ENCODE results near the gene CUEDC1. TPM values are rescaled to one million over a fixed set of nuclear protein-coding genes. Genes with fewer than 3 reads are reported as not detected.

The CUEDC1 gene
- total and polyA plus RNA-seq, 2 of the 13 experiments (the other 11 are each of a cell fraction or from before 2014, with no cell fraction given): 7.4 to 12.9 TPM

DNA sequence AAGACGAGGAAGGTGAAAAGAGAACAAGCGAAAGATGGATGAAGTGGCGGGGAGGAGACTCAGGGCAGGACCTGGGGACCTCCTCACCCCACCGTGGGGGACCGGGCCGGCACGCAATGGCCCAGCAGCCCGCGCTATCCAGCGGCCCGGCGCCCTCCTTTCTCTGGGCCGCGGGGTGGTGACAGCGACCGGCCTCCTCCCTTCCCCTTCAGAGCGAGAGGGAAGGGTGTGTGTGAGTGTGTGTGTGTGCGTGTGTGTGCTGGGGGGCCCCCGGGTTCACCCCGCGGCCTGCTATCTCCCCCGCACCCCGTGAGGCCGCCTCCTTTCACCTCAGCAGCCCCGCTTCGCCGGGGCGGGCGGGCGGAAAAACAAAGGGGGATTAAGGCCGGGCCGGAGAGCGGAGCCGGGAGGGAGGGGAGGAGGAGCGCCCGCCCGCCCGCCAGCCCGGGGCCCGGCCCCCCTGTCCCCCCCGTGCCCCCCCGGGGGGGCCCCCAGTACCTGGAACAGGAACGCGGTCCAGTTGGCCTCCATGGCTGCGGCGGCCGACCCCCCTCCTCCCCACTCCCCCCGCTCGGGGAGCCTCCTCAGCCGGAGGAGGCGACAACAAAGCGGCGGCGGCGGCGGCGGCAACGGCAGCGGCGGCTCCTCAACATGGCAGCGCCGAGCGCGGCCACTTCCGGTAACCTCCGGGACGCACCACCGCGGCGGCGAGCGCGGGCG is 32.5 kb upstream of the CUEDC1 start, which contains the start of gene VEZF1 (continued):
- TF ChIP-seq, protein P1, sequence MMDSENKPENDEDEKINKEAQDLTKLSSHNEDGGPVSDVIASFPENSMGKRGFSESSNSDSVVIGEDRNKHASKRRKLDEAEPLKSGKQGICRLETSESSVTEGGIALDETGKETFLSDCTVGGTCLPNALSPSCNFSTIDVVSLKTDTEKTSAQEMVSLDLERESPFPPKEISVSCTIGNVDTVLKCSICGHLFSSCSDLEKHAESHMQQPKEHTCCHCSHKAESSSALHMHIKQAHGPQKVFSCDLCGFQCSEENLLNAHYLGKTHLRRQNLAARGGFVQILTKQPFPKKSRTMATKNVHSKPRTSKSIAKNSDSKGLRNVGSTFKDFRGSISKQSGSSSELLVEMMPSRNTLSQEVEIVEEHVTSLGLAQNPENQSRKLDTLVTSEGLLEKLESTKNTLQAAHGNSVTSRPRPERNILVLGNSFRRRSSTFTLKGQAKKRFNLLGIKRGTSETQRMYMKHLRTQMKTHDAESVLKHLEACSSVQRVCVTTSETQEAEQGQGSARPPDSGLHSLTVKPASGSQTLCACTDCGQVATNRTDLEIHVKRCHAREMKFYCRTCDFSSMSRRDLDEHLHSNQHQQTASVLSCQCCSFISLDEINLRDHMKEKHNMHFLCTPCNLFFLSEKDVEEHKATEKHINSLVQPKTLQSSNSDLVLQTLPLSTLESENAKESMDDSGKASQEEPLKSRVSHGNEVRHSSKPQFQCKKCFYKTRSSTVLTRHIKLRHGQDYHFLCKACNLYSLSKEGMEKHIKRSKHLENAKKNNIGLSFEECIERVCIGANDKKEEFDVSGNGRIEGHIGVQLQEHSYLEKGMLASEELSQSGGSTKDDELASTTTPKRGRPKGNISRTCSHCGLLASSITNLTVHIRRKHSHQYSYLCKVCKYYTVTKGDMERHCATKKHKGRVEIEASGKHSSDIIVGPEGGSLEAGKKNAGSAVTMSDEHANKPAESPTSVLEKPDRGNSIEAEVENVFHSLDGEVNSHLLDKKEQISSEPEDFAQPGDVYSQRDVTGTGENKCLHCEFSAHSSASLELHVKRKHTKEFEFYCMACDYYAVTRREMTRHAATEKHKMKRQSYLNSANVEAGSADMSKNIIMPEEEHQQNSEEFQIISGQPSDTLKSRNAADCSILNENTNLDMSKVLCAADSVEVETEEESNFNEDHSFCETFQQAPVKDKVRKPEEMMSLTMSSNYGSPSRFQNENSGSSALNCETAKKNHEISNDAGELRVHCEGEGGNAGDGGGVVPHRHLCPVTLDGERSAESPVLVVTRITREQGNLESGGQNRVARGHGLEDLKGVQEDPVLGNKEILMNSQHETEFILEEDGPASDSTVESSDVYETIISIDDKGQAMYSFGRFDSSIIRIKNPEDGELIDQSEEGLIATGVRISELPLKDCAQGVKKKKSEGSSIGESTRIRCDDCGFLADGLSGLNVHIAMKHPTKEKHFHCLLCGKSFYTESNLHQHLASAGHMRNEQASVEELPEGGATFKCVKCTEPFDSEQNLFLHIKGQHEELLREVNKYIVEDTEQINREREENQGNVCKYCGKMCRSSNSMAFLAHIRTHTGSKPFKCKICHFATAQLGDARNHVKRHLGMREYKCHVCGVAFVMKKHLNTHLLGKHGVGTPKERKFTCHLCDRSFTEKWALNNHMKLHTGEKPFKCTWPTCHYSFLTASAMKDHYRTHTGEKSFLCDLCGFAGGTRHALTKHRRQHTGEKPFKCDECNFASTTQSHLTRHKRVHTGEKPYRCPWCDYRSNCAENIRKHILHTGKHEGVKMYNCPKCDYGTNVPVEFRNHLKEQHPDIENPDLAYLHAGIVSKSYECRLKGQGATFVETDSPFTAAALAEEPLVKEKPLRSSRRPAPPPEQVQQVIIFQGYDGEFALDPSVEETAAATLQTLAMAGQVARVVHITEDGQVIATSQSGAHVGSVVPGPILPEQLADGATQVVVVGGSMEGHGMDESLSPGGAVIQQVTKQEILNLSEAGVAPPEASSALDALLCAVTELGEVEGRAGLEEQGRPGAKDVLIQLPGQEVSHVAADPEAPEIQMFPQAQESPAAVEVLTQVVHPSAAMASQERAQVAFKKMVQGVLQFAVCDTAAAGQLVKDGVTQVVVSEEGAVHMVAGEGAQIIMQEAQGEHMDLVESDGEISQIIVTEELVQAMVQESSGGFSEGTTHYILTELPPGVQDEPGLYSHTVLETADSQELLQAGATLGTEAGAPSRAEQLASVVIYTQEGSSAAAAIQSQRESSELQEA (CRISPR knock-in tag; IDR thresholded peaks at IDR 0.05; ENCODE audit: not compliant biosample characterization): no peak
- no peak for TF ChIP-seq ZNF850 (CRISPR knock-in tag; conservative IDR thresholded peaks at IDR 0.05)
- TF ChIP-seq ZNF564 (CRISPR knock-in tag; IDR thresholded peaks at IDR 0.05): 0 out of 2 replicates have a peak, but pooled peaks have one; percentile 28
- no peak for TF ChIP-seq ZKSCAN5 (CRISPR knock-in tag; IDR thresholded peaks at IDR 0.05)
- TF ChIP-seq FOXA1 (IDR thresholded peaks at IDR 0.05): no peak
- peak; percentile 6; the same call in 1 of the 2 replicates for TF ChIP-seq FOXA1 (CRISPR knock-in tag; IDR thresholded peaks at IDR 0.05)
- TF ChIP-seq SRSF9 (IDR thresholded peaks at IDR 0.05; ENCODE audit: borderline replicate concordance, insufficient read depth, low read depth, low read length, poor library complexity, severe bottlenecking): no peak
- peak; percentile 26; the same call in 1 of the 2 replicates for TF ChIP-seq ZNF281 (CRISPR knock-in tag; IDR thresholded peaks at IDR 0.05; ENCODE audit: borderline replicate concordance)
- TF ChIP-seq SIN3A (IDR thresholded peaks at IDR 0.05; ENCODE audit: borderline replicate concordance, low read depth, low read length): 0 out of 2 replicates have a peak, but pooled peaks have one; percentile 27
- 0 out of 2 replicates have a peak, but pooled peaks have one; percentile 20 for TF ChIP-seq EED (CRISPR knock-in tag; IDR thresholded peaks at IDR 0.05)
- no peak; the same call in 1 of the 2 replicates for TF ChIP-seq HNF4G (IDR thresholded peaks at IDR 0.05; ENCODE audit: borderline replicate concordance, low read depth, low read length)
- no peak; the same call in 1 of the 2 replicates for TF ChIP-seq HNF4G (CRISPR knock-in tag; IDR thresholded peaks at IDR 0.05; ENCODE audit: borderline replicate concordance, low read depth)
- TF ChIP-seq, protein P2, sequence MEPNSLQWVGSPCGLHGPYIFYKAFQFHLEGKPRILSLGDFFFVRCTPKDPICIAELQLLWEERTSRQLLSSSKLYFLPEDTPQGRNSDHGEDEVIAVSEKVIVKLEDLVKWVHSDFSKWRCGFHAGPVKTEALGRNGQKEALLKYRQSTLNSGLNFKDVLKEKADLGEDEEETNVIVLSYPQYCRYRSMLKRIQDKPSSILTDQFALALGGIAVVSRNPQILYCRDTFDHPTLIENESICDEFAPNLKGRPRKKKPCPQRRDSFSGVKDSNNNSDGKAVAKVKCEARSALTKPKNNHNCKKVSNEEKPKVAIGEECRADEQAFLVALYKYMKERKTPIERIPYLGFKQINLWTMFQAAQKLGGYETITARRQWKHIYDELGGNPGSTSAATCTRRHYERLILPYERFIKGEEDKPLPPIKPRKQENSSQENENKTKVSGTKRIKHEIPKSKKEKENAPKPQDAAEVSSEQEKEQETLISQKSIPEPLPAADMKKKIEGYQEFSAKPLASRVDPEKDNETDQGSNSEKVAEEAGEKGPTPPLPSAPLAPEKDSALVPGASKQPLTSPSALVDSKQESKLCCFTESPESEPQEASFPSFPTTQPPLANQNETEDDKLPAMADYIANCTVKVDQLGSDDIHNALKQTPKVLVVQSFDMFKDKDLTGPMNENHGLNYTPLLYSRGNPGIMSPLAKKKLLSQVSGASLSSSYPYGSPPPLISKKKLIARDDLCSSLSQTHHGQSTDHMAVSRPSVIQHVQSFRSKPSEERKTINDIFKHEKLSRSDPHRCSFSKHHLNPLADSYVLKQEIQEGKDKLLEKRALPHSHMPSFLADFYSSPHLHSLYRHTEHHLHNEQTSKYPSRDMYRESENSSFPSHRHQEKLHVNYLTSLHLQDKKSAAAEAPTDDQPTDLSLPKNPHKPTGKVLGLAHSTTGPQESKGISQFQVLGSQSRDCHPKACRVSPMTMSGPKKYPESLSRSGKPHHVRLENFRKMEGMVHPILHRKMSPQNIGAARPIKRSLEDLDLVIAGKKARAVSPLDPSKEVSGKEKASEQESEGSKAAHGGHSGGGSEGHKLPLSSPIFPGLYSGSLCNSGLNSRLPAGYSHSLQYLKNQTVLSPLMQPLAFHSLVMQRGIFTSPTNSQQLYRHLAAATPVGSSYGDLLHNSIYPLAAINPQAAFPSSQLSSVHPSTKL (CRISPR knock-in tag; IDR thresholded peaks at IDR 0.05): 0 out of 2 replicates have a peak, but pooled peaks have one; percentile 50

Measured in HepG2 (cell line).